Nephron progenitor cell (in vitro differentiated cells): Measurements from ENCODE around the gene MICALL1.
A peak's percentile ranks its signal among the peaks of the same experiment; 100 is the strongest.

ENCODE experiments used
- DNase-seq: peaks from one replicate; pipeline ENCODE4 v3.0.0; 2021
- H3K27ac Mint-ChIP-seq: 2 replicates; pipeline ENCODE4 v1.8.0; 2021; ENCODE audit warnings: mild to moderate bottlenecking, moderate library complexity, mixed read lengths
- H3K27me3 Mint-ChIP-seq: 2 replicates; pipeline ENCODE4 v1.8.0; 2021; ENCODE audit warnings: mild to moderate bottlenecking, low read depth, mixed read lengths; ENCODE audit not compliant: poor library complexity
- H3K36me3 Mint-ChIP-seq: 2 replicates; pipeline ENCODE4 v1.8.0; 2021; ENCODE audit warnings: low read depth, mixed read lengths
- H3K4me1 Mint-ChIP-seq: 2 replicates; pipeline ENCODE4 v1.8.0; 2021; ENCODE audit warnings: mixed read lengths
- H3K4me3 Mint-ChIP-seq: 2 replicates; pipeline ENCODE4 v1.8.0; 2021; ENCODE audit warnings: mild to moderate bottlenecking, moderate library complexity, mixed read lengths
- H3K9me3 Mint-ChIP-seq: 2 replicates; pipeline ENCODE4 v1.8.0; 2021; ENCODE audit warnings: mild to moderate bottlenecking, moderate library complexity, mixed read lengths
- CTCF ChIP-seq: fragments of 200-600 bp; sonication (generic); IDR thresholded peaks from 2 replicates; pipeline ENCODE4 v1.5.0; 2021; ENCODE audit warnings: antibody characterized with exemption

MICALL1 gene

GRCh38 chr22:37898441-37899181 lies 7.5 kb upstream of the MICALL1 start:
- Mint-ChIP-seq H3K27ac (no peak overlapping the region), H3K27me3 (no peaks in the 10 kb centered on the region), H3K9me3 (no peaks in the 10 kb centered on the region), H3K4me1 (peaks cover 40% of the 10 kb centered on the region), H3K36me3 (no peaks in the 10 kb centered on the region), H3K4me3 (no peak overlapping the region)
- DNase-seq: no peak
- TF ChIP-seq CTCF: no peak

DNA sequence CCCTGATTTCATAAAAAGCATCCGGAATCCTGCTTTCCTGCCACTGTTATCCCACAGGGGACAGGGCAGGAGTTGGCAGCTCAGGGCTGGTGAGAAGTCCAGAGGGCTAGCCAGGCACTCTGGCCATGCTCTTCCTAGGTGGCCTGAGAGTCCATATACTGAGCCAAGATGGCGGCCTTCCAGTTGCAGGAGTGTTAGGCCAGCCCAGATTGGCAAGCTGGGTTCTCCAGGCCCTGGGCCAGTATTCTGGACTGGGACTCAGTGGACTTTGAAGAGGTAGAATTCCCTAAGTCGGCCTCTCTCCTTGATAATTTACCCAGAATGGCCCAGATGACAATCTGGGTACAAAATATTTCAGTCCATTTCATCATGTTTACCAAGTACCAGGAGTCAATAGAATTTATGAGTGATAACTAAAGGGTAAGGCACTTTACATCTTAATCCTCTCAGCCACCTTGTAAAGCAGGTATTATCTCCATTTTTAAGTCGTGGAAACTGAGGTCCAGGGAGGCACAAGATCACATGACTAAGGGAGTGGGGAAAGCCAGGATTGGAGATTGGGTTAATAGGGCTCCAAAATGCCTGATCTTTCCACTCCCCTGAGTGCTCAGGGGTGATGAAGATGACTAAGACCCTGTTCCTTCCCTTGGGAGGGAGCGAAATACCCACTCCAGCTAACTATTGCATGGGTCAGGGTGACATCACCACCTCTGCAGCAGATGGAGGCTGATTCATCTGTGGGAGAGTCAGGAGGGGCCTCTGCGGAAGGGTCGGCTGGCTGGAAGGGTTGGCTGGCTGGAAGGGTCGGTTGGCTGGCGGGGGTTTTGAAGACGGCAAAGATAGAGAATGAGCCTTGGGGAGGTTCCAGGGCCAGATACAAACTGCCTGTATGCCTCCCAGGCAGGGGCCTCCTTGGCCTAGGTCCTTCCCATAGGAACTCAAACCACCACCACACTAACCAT lies 1.2 kb upstream of the MICALL1 start:
- no peaks in the 10 kb centered on the region for H3K27me3 Mint-ChIP-seq
- peak; percentile 12 for DNase-seq

DNA sequence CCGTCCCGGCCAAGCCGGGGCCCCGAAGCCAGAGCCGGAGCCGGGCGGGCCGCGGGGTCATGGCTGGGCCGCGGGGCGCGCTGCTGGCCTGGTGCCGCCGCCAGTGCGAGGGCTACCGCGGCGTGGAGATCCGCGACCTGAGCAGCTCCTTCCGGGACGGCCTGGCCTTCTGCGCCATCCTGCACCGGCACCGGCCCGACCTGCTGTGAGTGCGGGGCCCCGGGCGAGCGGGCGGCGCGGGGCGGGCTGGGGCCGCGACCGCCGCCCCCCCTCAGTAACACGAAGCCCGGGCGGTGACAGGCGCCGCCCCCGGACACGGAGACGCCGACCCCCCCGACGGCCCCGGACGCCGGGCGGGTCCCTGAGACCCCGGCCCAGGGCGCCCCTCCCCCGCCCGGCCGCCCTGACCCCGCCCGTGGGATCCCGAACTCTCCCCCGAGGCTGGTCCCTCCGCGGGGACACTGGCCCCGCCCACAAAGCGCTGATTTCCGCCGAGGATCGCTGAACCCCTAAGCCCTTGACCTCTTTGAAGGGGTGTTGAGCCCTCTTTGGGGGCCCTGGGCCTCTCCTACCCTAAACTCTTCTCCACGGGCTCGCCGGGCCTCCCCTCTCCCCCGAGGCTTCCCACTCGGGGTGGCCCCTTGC lies 389 bp downstream of the MICALL1 start:
- no peaks in the 10 kb centered on the region for H3K27me3 Mint-ChIP-seq
- no peaks in the 10 kb centered on the region for H3K9me3 Mint-ChIP-seq
- H3K4me1 Mint-ChIP-seq: peaks cover 49% of the 10 kb centered on the region
- no peak overlapping the region for H3K27ac Mint-ChIP-seq
- TF ChIP-seq CTCF: no peak
- peaks cover 10% of the 10 kb centered on the region for H3K36me3 Mint-ChIP-seq
- H3K4me3 Mint-ChIP-seq: peak overlapping the region; percentile 83
- peak; percentile 56 for DNase-seq

More for the DNA sequence above, 1.2 kb upstream of the MICALL1 start:
- Mint-ChIP-seq H3K4me1 (peaks cover 33% of the 10 kb centered on the region), H3K9me3 (no peaks in the 10 kb centered on the region), H3K36me3 (peaks cover 10% of the 10 kb centered on the region), H3K4me3 (peak overlapping the region; percentile 85), H3K27ac (peak overlapping the region; percentile 13)
- TF ChIP-seq CTCF: no peak

DNA sequence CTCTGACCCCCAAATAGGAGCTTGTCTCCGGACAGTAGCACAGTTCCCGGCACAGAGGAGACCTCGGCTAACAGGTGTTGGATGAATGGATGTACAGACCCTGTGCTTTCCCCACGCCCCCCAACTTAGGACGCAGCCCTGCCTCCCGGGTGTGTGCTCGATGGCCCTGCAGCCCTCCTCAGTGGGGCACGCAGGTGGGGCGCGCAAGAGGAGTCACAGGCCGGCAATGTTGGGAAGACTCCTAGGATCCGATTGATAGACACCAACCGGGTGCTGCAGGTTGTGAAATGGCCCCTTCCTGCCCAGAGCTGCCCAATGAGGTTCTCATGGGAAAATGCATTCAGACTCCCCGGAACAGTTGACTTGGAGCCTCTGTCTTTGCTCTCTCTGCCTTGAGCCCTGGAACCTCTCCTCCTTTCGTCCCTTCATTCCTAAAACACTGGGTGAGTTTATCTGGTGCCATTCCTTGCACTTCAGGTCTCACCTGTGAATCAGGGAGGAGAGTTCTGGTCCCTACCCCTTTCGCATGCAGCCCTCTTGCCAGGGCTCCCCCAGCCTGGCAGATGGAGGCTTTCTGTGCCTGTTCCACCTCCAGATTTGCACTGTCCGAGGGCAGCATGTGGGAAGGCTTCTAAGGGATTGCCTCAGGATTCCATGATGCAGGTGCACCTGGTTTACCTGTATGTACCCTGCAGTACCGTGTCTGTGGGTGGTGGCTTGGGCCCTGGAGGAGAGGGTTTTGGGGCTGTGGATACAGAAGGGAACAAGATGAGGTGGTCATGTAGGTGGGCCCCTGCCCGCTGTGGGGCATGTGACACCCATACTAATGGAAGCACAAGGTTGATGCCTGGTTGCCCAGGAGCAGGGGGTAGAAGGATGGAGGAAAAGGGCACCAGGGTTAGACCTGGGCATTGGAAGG lies 1.2 kb downstream of the MICALL1 start:
- DNase-seq: no peak
- Mint-ChIP-seq H3K4me3 (peak overlapping the region; percentile 83), H3K36me3 (peaks cover 10% of the 10 kb centered on the region), H3K9me3 (no peaks in the 10 kb centered on the region), H3K27ac (peak overlapping the region; percentile 3), H3K4me1 (peaks cover 53% of the 10 kb centered on the region), H3K27me3 (no peaks in the 10 kb centered on the region)
- no peak for TF ChIP-seq CTCF

DNA sequence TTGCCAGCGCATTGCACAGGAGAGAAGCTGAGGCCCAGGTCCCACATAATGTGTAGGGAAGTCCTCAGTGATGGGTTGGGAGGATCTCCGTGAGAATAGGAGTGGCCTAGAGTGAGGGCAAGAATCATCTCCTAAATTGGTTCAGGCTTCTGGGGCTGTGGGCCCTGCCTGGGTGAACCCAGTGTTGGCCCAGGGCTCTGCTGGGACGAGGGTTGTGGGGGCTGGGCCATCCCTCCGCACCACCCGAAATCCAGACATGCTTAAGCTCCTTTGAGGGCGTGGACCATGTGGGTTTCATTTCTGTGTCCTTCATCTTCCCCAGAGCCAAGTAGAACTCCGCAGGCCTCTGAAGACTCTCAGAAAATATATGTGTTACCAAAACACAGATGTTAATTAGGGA lies 3.7 kb downstream of the MICALL1 start:
- Mint-ChIP-seq H3K36me3 (peaks cover 17% of the 10 kb centered on the region), H3K9me3 (no peaks in the 10 kb centered on the region), H3K27ac (no peak overlapping the region), H3K4me1 (peaks cover 53% of the 10 kb centered on the region), H3K4me3 (no peak overlapping the region), H3K27me3 (no peaks in the 10 kb centered on the region)
- no peak for DNase-seq
- no peak for TF ChIP-seq CTCF
